T-helper 1 cell treated with Interleukin-12 subunit alpha and Interleukin-12 subunit beta and Interleukin-4 antibody, amounts not matched to agents 30 μg/mL and 1 μg/mL, for 36 hours (primary cell): ENCODE measurements around the gene REV3L.

Experiments used
- H3K27ac Mint-ChIP-seq: one replicate; pipeline ENCODE4 v1.8.0; 2021; ENCODE audit warnings: mild to moderate bottlenecking, mixed read lengths
- H3K27me3 Mint-ChIP-seq: one replicate; pipeline ENCODE4 v1.8.0; 2021; ENCODE audit warnings: low read depth, mixed read lengths
- H3K36me3 Mint-ChIP-seq: one replicate; pipeline ENCODE4 v1.8.0; 2021; ENCODE audit warnings: low read depth, mixed read lengths
- H3K4me1 Mint-ChIP-seq: one replicate; pipeline ENCODE4 v1.8.0; 2021; ENCODE audit warnings: low read depth, mixed read lengths
- H3K4me3 Mint-ChIP-seq: one replicate; pipeline ENCODE4 v1.8.0; 2021; ENCODE audit warnings: mild to moderate bottlenecking, moderate library complexity, mixed read lengths
- H3K9me3 Mint-ChIP-seq: one replicate; pipeline ENCODE4 v1.8.0; 2021; ENCODE audit warnings: mixed read lengths

Gene REV3L

GRCh38 chr6:111411046-111411445 is 72.0 kb downstream of the REV3L start:
- Mint-ChIP-seq H3K4me3 (no peak overlapping the region), H3K27me3 (no peaks in the 10 kb centered on the region), H3K9me3 (peaks cover 4% of the 10 kb centered on the region), H3K4me1 (peaks cover 23% of the 10 kb centered on the region), H3K27ac (no peak overlapping the region), H3K36me3 (peaks cover 19% of the 10 kb centered on the region)

DNA sequence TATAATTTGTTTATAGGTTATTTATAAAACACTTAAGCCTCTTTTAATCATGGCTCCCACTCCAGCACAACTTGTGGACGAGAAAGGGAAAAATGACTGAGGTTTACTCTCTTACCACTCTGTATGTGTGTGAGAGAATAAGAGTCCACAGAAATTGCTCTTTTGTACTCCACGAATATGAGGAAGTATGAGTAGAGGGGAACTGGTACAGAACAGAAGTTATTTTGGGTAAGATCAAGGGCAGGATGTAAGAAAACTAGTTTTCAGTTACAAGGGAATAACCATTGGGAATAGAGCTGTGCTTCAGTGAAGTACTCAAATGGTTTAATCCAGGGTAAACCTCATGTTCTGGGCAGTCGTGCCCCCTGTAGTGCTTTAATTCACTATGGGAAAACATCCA is 72.6 kb downstream of the REV3L start:
- peaks cover 4% of the 10 kb centered on the region for H3K9me3 Mint-ChIP-seq
- no peak overlapping the region for H3K27ac Mint-ChIP-seq
- H3K4me3 Mint-ChIP-seq: no peak overlapping the region
- H3K4me1 Mint-ChIP-seq: peaks cover 25% of the 10 kb centered on the region
- no peaks in the 10 kb centered on the region for H3K27me3 Mint-ChIP-seq
- peaks cover 21% of the 10 kb centered on the region for H3K36me3 Mint-ChIP-seq

DNA sequence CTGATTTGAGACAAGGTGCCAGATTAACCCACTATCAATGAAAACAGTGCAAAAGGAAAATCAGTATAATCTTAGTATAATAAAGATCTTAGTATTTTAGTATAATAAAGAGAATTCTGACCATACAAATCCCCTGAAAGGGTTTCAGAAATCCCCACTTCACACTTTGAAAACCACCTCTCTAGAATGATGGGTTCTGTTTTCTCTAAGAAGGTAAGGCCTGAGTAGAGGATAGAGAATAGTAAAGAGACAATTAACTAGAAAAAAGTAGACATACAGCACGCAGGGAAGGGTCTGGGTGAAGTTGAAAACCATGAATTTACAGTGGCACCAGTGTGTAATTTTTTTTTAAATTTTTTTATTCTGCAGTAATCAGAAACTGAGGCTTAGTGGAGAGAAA is 73.6 kb downstream of the REV3L start:
- H3K36me3 Mint-ChIP-seq: peaks cover 23% of the 10 kb centered on the region
- peaks cover 4% of the 10 kb centered on the region for H3K9me3 Mint-ChIP-seq
- no peak overlapping the region for H3K27ac Mint-ChIP-seq
- peaks cover 25% of the 10 kb centered on the region for H3K4me1 Mint-ChIP-seq
- no peak overlapping the region for H3K4me3 Mint-ChIP-seq
- H3K27me3 Mint-ChIP-seq: no peaks in the 10 kb centered on the region

GRCh38 chr6:111407686-111408085 is 75.3 kb downstream of the REV3L start:
- peaks cover 4% of the 10 kb centered on the region for H3K9me3 Mint-ChIP-seq
- no peak overlapping the region for H3K4me3 Mint-ChIP-seq
- no peak overlapping the region for H3K27ac Mint-ChIP-seq
- peaks cover 29% of the 10 kb centered on the region for H3K36me3 Mint-ChIP-seq
- H3K27me3 Mint-ChIP-seq: no peaks in the 10 kb centered on the region
- peaks cover 25% of the 10 kb centered on the region for H3K4me1 Mint-ChIP-seq

DNA sequence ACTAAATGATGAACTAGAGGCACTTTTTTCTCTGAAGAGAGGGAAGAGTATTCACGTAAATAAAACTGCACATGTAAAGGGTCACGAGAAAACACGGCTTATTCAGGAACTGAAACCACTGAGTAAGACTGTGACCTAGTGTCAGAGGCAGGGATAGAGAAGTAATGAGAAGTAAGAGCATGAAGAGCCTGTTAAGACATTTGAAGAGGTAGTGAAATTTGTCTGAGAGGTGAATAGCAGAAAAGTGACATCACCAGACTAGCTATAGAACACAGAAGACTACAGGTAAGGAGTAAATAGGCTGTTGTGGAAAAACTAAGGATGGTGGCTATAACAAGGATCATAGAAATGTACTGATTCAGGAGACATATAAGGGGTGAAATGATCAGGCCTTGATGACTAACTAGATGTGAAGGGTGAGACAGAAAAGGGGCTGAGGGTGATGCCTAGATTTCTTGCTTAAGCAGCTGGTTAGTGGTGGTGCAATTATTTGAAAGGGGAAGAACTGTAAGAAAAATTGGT is 76.8 kb downstream of the REV3L start:
- peak overlapping the region; percentile 4 for H3K27ac Mint-ChIP-seq
- H3K36me3 Mint-ChIP-seq: peaks cover 27% of the 10 kb centered on the region
- H3K4me3 Mint-ChIP-seq: no peak overlapping the region
- H3K4me1 Mint-ChIP-seq: peaks cover 17% of the 10 kb centered on the region
- H3K27me3 Mint-ChIP-seq: no peaks in the 10 kb centered on the region
- H3K9me3 Mint-ChIP-seq: peaks cover 4% of the 10 kb centered on the region

DNA sequence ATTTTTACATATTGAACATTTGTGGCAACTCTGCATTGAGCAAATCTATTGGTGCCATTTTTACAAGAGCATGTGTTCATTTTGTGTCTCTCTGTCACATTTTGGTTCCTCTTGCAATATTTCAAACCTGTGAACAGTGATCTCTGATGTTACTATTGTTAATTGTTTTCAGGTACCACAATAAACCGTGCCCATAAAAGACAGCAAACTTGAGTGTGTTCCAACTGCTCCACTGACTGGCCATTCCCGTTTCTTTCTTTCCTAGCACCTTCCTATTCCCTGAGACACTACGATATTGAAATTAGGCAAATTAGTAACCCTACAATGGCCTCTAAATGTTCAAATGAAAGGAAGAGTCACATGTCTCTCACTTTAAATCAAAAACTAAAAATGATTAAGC is 79.6 kb downstream of the REV3L start:
- Mint-ChIP-seq H3K27me3 (no peaks in the 10 kb centered on the region), H3K27ac (no peak overlapping the region), H3K4me3 (no peak overlapping the region), H3K4me1 (peaks cover 13% of the 10 kb centered on the region), H3K36me3 (peaks cover 28% of the 10 kb centered on the region), H3K9me3 (peaks cover 4% of the 10 kb centered on the region)

DNA sequence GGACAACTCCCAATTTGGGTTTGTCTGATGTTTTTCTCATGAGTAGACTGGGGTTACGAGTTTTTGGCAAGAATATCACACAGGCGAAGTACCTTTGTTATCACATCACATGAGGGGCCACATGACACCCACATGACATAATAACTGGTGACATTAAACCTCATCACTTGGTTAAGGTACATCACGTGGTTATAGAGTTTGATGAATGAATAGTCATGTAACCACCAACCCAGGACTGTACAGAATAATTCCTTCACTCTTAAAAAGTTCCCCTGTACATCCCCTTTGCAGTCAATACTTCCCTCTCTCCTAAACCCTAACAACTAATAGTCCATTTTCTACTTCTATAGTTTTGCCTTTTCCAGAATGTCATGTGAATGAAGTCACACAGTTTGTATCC is 83.4 kb downstream of the REV3L start:
- Mint-ChIP-seq H3K4me1 (no peaks in the 10 kb centered on the region), H3K36me3 (peaks cover 26% of the 10 kb centered on the region), H3K27ac (no peak overlapping the region), H3K4me3 (no peak overlapping the region), H3K9me3 (no peaks in the 10 kb centered on the region), H3K27me3 (no peaks in the 10 kb centered on the region)

DNA sequence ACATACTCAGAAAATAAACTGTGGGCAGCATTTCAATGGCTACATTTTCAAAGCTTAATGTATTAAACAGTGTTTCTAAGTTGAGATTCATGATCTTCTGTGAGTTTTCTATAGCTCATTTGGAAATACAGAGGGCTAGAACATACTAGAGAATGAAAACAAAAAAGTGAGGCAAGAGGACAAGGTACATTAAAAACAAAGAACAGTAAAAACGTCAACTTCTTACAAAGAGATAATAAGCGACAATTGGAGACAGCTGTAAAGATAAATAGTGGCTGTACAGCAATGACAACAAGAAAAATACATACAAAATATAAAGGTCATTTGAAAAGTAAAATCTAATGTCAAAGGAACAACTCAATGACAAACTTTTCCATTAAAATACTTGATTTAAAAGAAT is 94.3 kb downstream of the REV3L start:
- Mint-ChIP-seq H3K4me1 (no peaks in the 10 kb centered on the region), H3K27me3 (no peaks in the 10 kb centered on the region), H3K27ac (no peak overlapping the region), H3K36me3 (peaks cover 25% of the 10 kb centered on the region), H3K4me3 (no peak overlapping the region), H3K9me3 (no peaks in the 10 kb centered on the region)

GRCh38 chr6:111382476-111383294 is 100.3 kb downstream of the REV3L start:
- Mint-ChIP-seq H3K36me3 (peaks cover 23% of the 10 kb centered on the region), H3K27me3 (no peaks in the 10 kb centered on the region), H3K9me3 (no peaks in the 10 kb centered on the region), H3K4me1 (peaks cover 8% of the 10 kb centered on the region), H3K27ac (no peak overlapping the region), H3K4me3 (no peak overlapping the region)

GRCh38 chr6:111381728-111382127 is 101.3 kb downstream of the REV3L start:
- peaks cover 8% of the 10 kb centered on the region for H3K4me1 Mint-ChIP-seq
- H3K9me3 Mint-ChIP-seq: no peaks in the 10 kb centered on the region
- no peaks in the 10 kb centered on the region for H3K27me3 Mint-ChIP-seq
- no peak overlapping the region for H3K4me3 Mint-ChIP-seq
- H3K27ac Mint-ChIP-seq: no peak overlapping the region
- peaks cover 20% of the 10 kb centered on the region for H3K36me3 Mint-ChIP-seq

- H3K4me3 Mint-ChIP-seq: no peak overlapping the region
- no peaks in the 10 kb centered on the region for H3K27me3 Mint-ChIP-seq
- H3K36me3 Mint-ChIP-seq: peaks cover 22% of the 10 kb centered on the region
- H3K4me1 Mint-ChIP-seq: peaks cover 8% of the 10 kb centered on the region
- H3K27ac Mint-ChIP-seq: no peak overlapping the region
- no peaks in the 10 kb centered on the region for H3K9me3 Mint-ChIP-seq
These were observed 101.9 kb downstream of the REV3L start for GRCh38 chr6:111381123-111381522.

GRCh38 chr6:111379831-111380230 is 103.2 kb downstream of the REV3L start:
- no peaks in the 10 kb centered on the region for H3K9me3 Mint-ChIP-seq
- no peak overlapping the region for H3K4me3 Mint-ChIP-seq
- no peaks in the 10 kb centered on the region for H3K27me3 Mint-ChIP-seq
- H3K4me1 Mint-ChIP-seq: peaks cover 8% of the 10 kb centered on the region
- no peak overlapping the region for H3K27ac Mint-ChIP-seq
- H3K36me3 Mint-ChIP-seq: peaks cover 22% of the 10 kb centered on the region

DNA sequence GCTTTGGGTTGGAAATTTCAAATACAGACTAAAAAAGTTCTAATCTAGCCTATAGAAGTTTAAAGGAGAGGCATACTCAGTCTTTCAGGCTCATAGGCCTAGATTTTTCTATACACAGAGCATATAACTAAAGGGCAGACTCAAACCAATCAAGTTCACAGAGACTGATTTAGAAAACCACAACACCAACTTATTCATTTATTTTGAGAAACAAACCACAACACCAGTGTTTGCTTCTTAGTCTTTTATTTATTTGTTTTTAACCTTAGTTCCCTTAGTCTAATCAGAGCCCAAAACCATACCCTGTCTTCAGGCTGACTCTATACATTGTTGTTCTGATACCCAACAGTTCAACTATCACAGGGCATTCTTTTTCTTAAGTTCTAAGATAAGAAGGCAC is 103.7 kb downstream of the REV3L start:
- no peak overlapping the region for H3K4me3 Mint-ChIP-seq
- H3K27ac Mint-ChIP-seq: no peak overlapping the region
- no peaks in the 10 kb centered on the region for H3K27me3 Mint-ChIP-seq
- H3K4me1 Mint-ChIP-seq: peaks cover 8% of the 10 kb centered on the region
- peaks cover 21% of the 10 kb centered on the region for H3K36me3 Mint-ChIP-seq
- no peaks in the 10 kb centered on the region for H3K9me3 Mint-ChIP-seq

DNA sequence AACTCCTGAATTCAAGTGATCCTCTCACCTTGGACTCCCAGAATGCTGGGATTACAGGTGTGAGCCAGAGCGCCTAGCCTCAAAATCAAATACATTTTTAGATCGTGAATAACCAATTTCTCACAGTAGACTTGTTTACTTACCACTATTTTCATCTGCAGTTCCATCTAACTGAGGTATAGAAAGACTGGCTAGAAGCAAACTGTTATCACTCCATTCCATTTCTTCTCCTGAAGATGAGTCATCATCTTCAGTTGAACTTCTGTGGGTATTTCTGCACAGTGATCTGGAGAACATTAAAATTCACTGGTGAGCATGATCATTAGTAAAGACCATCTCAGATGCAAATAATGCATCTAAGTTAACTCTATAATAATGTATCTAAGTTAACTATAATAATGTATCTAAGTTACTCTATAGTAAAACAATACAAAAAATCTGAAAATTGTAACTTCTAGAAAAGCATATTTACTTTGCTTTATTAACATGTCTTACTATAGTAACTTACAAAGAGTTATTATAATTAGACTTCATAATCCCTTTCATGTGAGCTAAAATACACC is 105.4 kb downstream of the REV3L start:
- H3K9me3 Mint-ChIP-seq: no peaks in the 10 kb centered on the region
- H3K36me3 Mint-ChIP-seq: peaks cover 23% of the 10 kb centered on the region
- H3K4me3 Mint-ChIP-seq: no peak overlapping the region
- H3K4me1 Mint-ChIP-seq: peaks cover 8% of the 10 kb centered on the region
- no peaks in the 10 kb centered on the region for H3K27me3 Mint-ChIP-seq
- H3K27ac Mint-ChIP-seq: no peak overlapping the region

GRCh38 chr6:111367393-111368088 is 115.5 kb downstream of the REV3L start:
- Mint-ChIP-seq H3K27ac (no peak overlapping the region), H3K4me3 (no peak overlapping the region), H3K4me1 (peaks cover 14% of the 10 kb centered on the region), H3K9me3 (no peaks in the 10 kb centered on the region), H3K27me3 (no peaks in the 10 kb centered on the region), H3K36me3 (peaks cover 13% of the 10 kb centered on the region)
